ENCODE results near the gene GLI3.

The GLI3 gene

DNA sequence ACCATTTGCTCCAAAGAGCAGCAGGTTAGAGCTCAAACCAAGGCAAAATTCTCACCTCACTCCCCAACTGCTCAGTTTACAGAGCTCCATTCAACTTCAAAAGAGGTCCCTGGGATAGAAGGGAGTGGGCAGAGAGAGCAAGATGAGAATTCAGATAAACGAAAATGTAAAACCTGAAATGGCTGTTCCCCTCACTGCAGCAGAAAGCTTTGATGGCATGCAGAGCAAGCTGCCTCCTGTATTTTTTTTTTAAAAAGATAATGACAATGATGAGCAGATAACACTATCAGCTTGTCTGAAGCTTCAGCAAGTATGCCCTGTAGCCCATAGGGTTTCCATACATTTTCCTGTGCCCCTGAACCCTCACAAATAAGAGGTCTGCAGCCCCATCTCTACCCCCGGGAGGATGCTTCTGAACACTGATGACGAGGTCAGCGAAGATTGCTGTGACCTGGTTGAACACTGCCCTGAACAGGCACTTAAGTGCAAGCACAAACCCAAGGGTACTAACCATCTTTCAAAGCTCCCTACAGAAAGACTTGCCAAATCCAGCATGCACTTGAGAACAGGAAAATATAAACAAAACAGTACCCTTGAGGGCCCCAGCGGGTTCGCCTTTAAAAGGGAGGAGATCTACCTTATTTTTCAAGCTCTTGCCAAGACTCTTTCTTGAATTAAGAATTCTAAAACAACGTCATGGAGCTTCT lies 81.3 kb downstream of the GLI3 start:
- Histone ChIP-seq H4K20me1 (ENCODE audit: insufficient read depth, low read length) (peaks cover 7% of the 10 kb centered on the region; the same call in 1 of the 2 replicates), H3K9ac (ENCODE audit: low read depth, low read length) (no peak overlapping the region), H3K4me3 (ENCODE audit: low read depth in 1 of 2, low read length in 2 of 2) (no peak overlapping the region), H3K79me2 (ENCODE audit: insufficient read depth, low read length) (peaks cover 7% of the 10 kb centered on the region; the same call in 1 of the 2 replicates), H3K27me3 (ENCODE audit: insufficient read depth, low read length, poor library complexity) (no peaks in the 10 kb centered on the region), H3K36me3 (ENCODE audit: insufficient read depth, low read length) (no peaks in the 10 kb centered on the region), H2AFZ (ENCODE audit: low read depth, low read length) (no peak overlapping the region), H3K4me2 (ENCODE audit: insufficient read depth, low read length) (no peak overlapping the region), H3K27ac (ENCODE audit: low read length) (no peak overlapping the region), H3K9me3 (ENCODE audit: insufficient read depth, low read length, severe bottlenecking) (no peaks in the 10 kb centered on the region), H3K4me1 (ENCODE audit: insufficient read depth, low read length) (no peaks in the 10 kb centered on the region)
- DNase-seq (no peak), ATAC-seq (ENCODE audit: insufficient read depth, low read depth) (no peak)
- TF ChIP-seq, protein P1, sequence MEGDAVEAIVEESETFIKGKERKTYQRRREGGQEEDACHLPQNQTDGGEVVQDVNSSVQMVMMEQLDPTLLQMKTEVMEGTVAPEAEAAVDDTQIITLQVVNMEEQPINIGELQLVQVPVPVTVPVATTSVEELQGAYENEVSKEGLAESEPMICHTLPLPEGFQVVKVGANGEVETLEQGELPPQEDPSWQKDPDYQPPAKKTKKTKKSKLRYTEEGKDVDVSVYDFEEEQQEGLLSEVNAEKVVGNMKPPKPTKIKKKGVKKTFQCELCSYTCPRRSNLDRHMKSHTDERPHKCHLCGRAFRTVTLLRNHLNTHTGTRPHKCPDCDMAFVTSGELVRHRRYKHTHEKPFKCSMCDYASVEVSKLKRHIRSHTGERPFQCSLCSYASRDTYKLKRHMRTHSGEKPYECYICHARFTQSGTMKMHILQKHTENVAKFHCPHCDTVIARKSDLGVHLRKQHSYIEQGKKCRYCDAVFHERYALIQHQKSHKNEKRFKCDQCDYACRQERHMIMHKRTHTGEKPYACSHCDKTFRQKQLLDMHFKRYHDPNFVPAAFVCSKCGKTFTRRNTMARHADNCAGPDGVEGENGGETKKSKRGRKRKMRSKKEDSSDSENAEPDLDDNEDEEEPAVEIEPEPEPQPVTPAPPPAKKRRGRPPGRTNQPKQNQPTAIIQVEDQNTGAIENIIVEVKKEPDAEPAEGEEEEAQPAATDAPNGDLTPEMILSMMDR (IDR thresholded peaks at IDR 0.05; ENCODE audit: borderline replicate concordance, extremely low read depth, low read length, poor library complexity, severe bottlenecking) = no peak
- no peak for TF ChIP-seq EZH2 (IDR thresholded peaks at IDR 0.05; ENCODE audit: borderline replicate concordance, low read depth, low read length, severe bottlenecking)

DNA sequence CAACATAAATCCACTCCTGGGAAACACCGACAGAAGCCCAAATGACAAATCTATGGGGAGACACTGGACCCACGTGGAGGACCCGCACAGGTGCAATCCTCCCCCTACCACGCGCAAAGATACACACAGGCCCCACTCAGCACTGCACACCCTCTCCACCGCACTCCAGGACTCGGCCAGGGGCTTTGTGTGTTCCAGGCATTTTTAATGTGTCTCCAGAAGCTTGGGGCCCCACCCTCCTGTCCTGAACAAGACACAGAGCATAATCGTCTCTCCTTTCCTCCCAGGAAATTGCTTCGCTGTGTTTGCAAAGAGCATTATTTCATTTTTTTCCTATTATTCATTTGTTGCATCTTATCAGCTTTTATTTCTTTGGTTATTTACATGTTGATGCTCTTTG lies 82.8 kb downstream of the GLI3 start:
- TF ChIP-seq, protein P1 (IDR thresholded peaks at IDR 0.05; ENCODE audit: borderline replicate concordance, extremely low read depth, low read length, poor library complexity, severe bottlenecking) = no peak
- TF ChIP-seq EZH2 (IDR thresholded peaks at IDR 0.05; ENCODE audit: borderline replicate concordance, low read depth, low read length, severe bottlenecking) = no peak
- H3K4me3 ChIP-seq (ENCODE audit: low read depth in 1 of 2, low read length in 2 of 2) = no peak overlapping the region
- H3K27ac ChIP-seq (ENCODE audit: low read length) = no peak overlapping the region
- H4K20me1 ChIP-seq (ENCODE audit: insufficient read depth, low read length) = peaks cover 7% of the 10 kb centered on the region; the same call in 1 of the 2 replicates
- DNase-seq (no peak), ATAC-seq (ENCODE audit: insufficient read depth, low read depth) (no peak)
- H3K4me2 ChIP-seq (ENCODE audit: insufficient read depth, low read length) = no peak overlapping the region
- H2AFZ ChIP-seq (ENCODE audit: low read depth, low read length) = no peak overlapping the region
- no peak overlapping the region for H3K9ac ChIP-seq (ENCODE audit: low read depth, low read length)
- no peaks in the 10 kb centered on the region for H3K36me3 ChIP-seq (ENCODE audit: insufficient read depth, low read length)
- H3K27me3 ChIP-seq (ENCODE audit: insufficient read depth, low read length, poor library complexity) = no peaks in the 10 kb centered on the region
- H3K9me3 ChIP-seq (ENCODE audit: insufficient read depth, low read length, severe bottlenecking) = no peaks in the 10 kb centered on the region
- peaks cover 7% of the 10 kb centered on the region; the same call in 1 of the 2 replicates for H3K79me2 ChIP-seq (ENCODE audit: insufficient read depth, low read length)
- no peaks in the 10 kb centered on the region for H3K4me1 ChIP-seq (ENCODE audit: insufficient read depth, low read length)

DNA sequence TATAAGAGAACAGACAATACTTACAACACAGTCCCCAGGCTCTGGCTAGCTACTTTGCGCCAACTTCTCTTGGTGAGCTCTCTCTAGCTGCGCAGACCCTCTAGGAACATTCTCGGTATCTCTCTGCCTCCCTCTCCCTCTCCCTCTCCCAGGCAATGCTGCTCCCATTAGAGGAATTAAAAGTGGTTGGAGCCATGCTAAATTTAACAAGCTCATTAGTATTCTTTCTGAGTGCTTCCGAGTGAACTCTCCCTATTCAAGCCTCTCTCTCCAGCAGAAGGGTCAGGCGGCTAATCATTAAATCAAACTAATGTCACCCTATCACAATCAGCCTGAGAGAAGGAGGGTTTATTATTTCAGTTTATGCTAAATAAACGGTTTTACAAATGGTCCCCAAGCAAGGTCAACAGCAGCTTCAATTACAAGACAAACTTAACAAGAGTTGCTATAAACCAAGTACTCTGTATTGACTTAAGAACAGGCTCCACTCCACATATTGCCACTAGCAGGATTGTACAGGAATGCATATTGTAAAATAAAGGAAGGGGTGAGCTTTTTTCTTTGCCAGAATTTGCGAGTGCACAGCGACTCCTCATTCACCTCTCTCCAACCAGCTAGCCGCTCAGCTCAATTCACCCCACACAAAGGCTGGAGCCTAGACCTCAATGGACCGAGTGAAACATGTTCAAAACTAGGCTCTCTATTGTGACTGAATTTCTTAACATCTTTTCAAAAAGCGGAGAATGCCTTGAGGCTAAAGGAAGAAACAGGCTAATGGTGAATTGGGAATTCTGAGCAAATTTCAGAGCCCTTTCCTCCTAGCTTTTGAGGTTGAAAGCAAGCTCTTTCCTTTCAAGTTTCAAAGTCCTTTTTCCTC lies 84.4 kb downstream of the GLI3 start:
- Histone ChIP-seq H3K36me3 (ENCODE audit: insufficient read depth, low read length) (peaks cover 4% of the 10 kb centered on the region; the same call in 1 of the 2 replicates), H4K20me1 (ENCODE audit: insufficient read depth, low read length) (peaks cover 7% of the 10 kb centered on the region; the same call in 1 of the 2 replicates), H3K9ac (ENCODE audit: low read depth, low read length) (no peak overlapping the region), H3K4me2 (ENCODE audit: insufficient read depth, low read length) (no peak overlapping the region), H3K27me3 (ENCODE audit: insufficient read depth, low read length, poor library complexity) (no peaks in the 10 kb centered on the region), H3K27ac (ENCODE audit: low read length) (no peak overlapping the region), H3K9me3 (ENCODE audit: insufficient read depth, low read length, severe bottlenecking) (no peaks in the 10 kb centered on the region), H3K4me3 (ENCODE audit: low read depth in 1 of 2, low read length in 2 of 2) (no peak overlapping the region), H2AFZ (ENCODE audit: low read depth, low read length) (no peak overlapping the region), H3K79me2 (ENCODE audit: insufficient read depth, low read length) (peaks cover 7% of the 10 kb centered on the region; the same call in 1 of the 2 replicates), H3K4me1 (ENCODE audit: insufficient read depth, low read length) (no peaks in the 10 kb centered on the region)
- TF ChIP-seq, protein P1 (IDR thresholded peaks at IDR 0.05; ENCODE audit: borderline replicate concordance, extremely low read depth, low read length, poor library complexity, severe bottlenecking) = no peak
- TF ChIP-seq EZH2 (IDR thresholded peaks at IDR 0.05; ENCODE audit: borderline replicate concordance, low read depth, low read length, severe bottlenecking) = no peak
- no peak for ATAC-seq (ENCODE audit: insufficient read depth, low read depth)
- DNase-seq = no peak

All from DND-41 (cell line).